ENCODE measurements around the gene NR5A2.

- TF ChIP-seq CTCF (IDR thresholded peaks at IDR 0.05; ENCODE audit: poor library complexity) (no peak), EZH2phosphoT487 (IDR thresholded peaks at IDR 0.05; ENCODE audit: low read depth, severe bottlenecking, unreplicated experiment) (no peak)
These were observed 135.4 kb downstream of the NR5A2 start for GRCh38 chr1:200162877-200163276.

All from hepatocyte (in vitro differentiated cells).